ENCODE measurements around the gene STRA6. TPM values are rescaled to one million over a fixed set of nuclear protein-coding genes. Genes with fewer than 3 reads are reported as not detected.

Gene STRA6
- total RNA-seq, 2 donors from 2014 or later: not detected

DNA sequence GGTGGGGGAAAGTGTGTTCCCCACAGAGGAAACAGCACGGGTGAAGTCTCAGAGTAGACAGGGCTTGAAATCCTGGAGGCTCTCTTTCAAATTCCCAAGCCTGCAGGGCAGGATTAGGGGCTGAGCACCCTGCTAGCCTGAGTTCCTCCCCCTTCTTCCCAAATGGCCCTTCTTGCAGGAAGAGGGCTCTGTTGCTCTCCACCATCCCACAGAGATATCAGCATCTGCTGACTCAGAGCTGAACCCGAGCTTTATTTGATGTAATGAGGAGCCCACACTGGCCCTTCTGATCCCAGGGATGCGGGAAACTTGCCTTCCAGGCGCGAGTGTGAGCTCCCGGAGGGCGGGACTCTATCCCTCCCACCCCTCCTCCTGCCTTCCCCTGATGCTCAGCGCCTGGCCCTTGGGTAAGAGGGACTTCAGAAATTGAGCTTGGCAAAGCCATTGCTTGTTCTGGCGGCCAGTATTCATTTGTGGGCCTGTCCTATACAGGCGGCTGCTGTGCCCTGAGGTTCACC, 1.4 kb upstream of the STRA6 start:
- no peaks in the 10 kb centered on the region for H3K4me1 Mint-ChIP-seq
- no peak for ATAC-seq (replicated peaks)
- H3K36me3 Mint-ChIP-seq (ENCODE audit: low read depth): no peaks in the 10 kb centered on the region
- no peak overlapping the region for H3K4me3 Mint-ChIP-seq
- peaks cover 22% of the 10 kb centered on the region for H3K27me3 Mint-ChIP-seq
- no peak overlapping the region for H3K27ac Mint-ChIP-seq
- no peaks in the 10 kb centered on the region for H3K9me3 Mint-ChIP-seq

DNA sequence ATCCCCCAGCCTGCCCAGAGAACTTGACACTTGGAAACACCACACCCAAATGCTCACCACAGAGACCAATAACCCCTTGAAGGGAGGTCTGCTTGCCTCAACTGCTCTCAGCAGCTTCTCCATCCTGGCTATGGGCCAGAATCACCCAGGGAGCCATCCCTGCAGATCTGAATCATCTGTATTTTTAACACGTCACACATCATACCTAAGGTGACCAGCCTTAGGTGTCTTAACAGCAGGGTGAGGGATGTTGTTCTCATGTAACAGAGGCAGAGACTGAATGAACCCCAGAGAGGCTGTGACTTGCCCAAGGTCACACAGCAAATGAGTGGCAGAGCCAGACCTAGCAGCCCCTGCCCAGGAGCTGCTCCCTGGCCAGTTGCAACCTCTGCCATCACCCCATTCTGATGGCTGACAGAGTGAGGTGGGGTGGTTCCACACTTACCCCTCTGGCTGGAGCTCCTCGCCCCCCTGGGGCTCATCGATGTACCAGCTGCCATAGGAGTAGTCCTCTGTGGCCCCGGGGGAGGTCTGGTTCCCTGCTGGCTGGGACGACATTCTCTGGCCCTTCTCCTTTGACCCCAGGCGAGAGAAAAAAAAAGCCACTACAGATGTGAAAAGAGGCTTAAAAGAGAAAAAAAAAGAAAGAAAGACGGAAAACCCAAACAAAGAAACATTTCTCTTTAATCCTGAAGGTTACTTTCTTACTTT, 722 bp downstream of the STRA6 start:
- H3K4me3 Mint-ChIP-seq: no peak overlapping the region
- peaks cover 14% of the 10 kb centered on the region for H3K27me3 Mint-ChIP-seq
- H3K36me3 Mint-ChIP-seq (ENCODE audit: low read depth): no peaks in the 10 kb centered on the region
- no peaks in the 10 kb centered on the region for H3K4me1 Mint-ChIP-seq
- no peaks in the 10 kb centered on the region for H3K9me3 Mint-ChIP-seq
- peak overlapping the region; percentile 22 for H3K27ac Mint-ChIP-seq
- no peak for ATAC-seq (replicated peaks)

DNA sequence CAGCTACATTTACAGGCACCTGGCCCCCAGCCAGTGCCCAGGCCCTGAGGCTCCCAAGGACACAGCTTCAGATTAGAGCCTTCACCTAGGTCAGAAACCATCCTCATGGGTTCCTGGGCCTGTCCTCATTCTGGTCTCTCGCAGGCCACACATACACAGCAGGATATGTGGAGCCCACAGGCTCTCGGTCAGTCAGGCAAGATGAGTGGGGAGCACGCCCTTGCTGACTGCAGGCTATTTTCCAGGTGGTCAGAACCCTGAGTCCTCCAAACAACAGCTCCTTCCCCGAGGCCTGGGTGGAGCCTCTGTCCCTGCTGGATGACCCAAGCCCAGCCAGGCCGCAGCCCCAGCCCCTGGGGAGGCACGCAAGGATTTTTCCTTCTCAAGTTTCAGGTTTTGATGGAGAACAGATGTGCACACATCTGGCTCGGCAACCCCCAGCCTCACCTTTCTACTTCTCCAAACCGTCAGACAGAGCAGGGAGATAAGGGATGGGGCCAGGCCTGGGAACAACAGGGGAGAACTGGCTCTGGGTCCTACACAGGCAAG, 1.6 kb downstream of the STRA6 start:
- Mint-ChIP-seq H3K27ac (no peak overlapping the region), H3K4me1 (no peaks in the 10 kb centered on the region), H3K36me3 (ENCODE audit: low read depth) (no peaks in the 10 kb centered on the region), H3K9me3 (no peaks in the 10 kb centered on the region), H3K4me3 (no peak overlapping the region), H3K27me3 (peaks cover 14% of the 10 kb centered on the region)
- no peak for ATAC-seq (replicated peaks)

DNA sequence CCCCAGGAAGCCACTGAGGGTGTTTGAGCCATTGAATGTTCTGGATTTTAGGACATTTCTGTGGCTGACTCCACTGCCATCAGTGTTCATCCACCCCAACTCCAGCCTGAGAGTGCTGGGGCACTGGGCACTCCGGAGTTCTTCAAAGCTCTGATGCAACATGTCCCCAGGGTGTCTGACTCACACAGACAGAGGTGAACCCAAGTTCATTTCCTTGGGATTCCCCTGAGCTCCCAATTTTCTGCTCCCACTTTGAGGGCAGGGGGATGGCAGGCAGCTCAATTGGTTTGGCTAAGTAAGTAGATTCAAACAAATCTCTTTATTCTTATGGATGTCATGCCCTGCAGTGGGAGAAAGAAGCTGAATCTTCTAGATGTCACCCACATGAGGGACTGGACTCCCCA, 2.2 kb downstream of the STRA6 start:
- Mint-ChIP-seq H3K27ac (no peak overlapping the region), H3K36me3 (ENCODE audit: low read depth) (no peaks in the 10 kb centered on the region), H3K4me3 (no peak overlapping the region), H3K9me3 (no peaks in the 10 kb centered on the region), H3K4me1 (no peaks in the 10 kb centered on the region), H3K27me3 (peaks cover 14% of the 10 kb centered on the region)
- ATAC-seq (replicated peaks): no peak

DNA sequence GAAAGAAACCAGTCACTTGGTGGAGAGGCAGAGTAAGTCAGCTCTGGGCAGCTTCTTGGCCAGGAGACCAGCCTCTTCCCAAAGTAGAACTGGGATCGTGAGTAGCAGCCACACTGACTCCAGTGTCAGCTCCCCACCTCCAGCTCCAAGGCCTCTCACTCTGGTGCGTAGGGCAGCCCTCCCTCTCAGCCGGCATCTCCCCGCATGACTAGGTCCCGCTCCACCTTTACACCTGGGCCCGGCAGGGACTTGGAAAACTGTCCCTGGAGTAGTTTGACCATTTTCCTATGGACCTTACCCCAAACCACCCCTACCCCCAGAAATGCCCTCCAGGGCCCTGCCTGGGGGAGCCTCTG, 3.3 kb downstream of the STRA6 start:
- no peaks in the 10 kb centered on the region for H3K9me3 Mint-ChIP-seq
- peaks cover 9% of the 10 kb centered on the region for H3K27me3 Mint-ChIP-seq
- no peak overlapping the region for H3K27ac Mint-ChIP-seq
- no peak for ATAC-seq (replicated peaks)
- H3K4me1 Mint-ChIP-seq: no peaks in the 10 kb centered on the region
- H3K36me3 Mint-ChIP-seq (ENCODE audit: low read depth): no peaks in the 10 kb centered on the region
- no peak overlapping the region for H3K4me3 Mint-ChIP-seq

DNA sequence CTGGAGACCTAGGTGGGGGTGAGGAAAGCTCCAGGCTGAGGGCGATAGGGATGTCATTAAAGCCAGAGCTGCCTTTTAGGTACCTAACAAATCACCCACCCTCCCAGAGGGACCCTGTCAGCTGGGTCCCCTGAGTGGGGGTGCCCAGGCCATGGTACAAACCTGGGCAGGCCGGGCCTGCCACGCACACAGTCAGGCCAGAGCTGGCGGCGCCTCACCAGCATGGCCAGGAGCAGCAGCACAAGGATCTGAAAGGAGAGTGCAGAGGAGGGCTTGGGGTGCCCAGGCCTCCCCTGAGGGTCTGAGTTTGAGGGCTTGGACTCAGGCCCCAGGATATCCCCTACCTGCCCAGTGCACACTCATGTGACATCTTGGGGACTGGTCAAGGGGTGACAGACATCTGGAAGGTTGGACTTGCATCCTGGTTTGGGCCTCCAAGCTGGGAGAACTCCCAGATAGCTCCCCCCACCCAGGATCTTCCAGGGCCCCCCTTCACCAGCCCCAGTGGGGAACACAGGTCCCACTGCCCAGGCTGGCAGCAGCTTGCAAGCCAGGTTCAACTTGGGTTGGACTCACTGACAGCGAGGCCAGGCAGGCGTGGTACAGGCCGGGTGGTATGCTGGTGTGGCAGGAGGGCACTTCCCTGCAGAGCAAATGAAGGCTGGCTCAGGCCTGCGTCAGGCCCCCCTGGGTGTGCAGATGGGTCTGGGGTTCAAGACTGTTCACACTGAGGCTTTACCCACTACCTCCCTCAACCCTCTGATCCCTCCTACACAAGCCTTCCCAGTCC, 5.2 kb downstream of the STRA6 start:
- no peaks in the 10 kb centered on the region for H3K4me1 Mint-ChIP-seq
- no peaks in the 10 kb centered on the region for H3K36me3 Mint-ChIP-seq (ENCODE audit: low read depth)
- no peak for ATAC-seq (replicated peaks)
- no peak overlapping the region for H3K27ac Mint-ChIP-seq
- peaks cover 4% of the 10 kb centered on the region for H3K27me3 Mint-ChIP-seq
- no peaks in the 10 kb centered on the region for H3K9me3 Mint-ChIP-seq
- no peak overlapping the region for H3K4me3 Mint-ChIP-seq

DNA sequence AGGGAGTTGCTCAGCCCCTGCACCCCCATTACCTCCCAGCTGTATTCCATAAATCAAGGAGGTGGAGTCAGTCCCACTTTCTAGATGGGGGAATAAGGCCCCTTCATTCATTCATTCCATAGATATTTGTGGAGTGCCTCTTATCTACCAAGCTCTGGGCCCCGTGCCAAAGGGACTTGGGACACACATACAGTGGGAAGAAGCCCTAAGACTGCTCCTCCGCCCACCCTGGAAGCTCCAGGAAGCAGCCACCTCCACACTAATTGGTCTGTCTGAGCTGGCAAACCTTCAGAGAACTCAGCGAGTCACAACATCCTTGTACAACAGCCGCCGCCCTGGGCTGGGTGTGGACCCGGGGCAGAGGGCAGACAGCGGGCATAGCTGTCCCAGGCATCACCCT, 6.4 kb downstream of the STRA6 start:
- ATAC-seq (replicated peaks): no peak
- Mint-ChIP-seq H3K27me3 (no peaks in the 10 kb centered on the region), H3K4me3 (no peak overlapping the region), H3K9me3 (no peaks in the 10 kb centered on the region), H3K27ac (no peak overlapping the region), H3K36me3 (ENCODE audit: low read depth) (no peaks in the 10 kb centered on the region), H3K4me1 (no peaks in the 10 kb centered on the region)

DNA sequence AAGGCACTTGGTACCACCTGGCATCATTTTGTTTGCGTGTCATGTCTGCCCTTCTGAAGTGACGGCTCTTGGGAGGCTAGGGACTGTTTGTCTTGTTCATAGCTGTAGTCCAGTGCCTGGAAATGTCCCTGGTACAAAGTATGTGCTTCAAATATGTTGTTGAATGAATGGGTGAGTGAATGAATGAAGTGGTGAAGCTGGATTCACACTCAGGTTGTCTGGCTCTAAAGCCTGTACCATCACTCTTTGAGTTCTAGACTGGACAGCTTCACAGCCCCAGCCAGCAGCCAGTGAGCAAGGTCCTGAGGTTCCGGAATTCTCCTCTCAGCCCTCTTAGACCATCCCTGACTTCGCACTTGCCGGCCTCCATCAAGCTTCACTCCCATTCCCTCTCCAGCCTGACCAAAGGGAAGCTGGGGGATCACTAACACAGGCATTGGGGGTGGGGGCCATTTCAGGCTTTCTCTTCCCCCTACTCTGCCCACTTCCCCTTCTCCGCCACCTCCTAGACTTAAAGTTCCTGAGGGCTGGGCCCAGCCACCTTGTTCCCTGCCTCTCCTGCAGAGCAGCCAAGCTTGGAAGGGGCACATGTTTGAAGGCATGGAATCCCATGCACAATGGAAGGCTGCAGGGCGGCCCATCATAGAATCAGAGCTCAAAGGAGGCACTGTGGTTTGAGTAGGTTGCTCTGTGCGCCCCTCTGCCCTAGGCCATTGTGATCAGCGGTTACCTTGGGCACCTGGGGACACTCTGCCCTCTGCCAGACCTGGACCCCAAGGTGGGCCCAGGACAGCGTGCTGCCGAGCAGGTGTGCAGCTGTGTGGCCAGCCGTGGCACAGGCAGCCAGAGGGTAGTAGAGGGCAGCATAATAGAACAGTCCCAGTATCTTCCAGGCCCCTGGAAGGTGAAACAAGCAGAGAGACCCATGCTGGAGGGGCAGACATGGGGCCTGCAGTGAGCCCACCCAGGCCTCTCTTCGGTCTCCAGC, 7.7 kb downstream of the STRA6 start:
- H3K36me3 Mint-ChIP-seq (ENCODE audit: low read depth): no peaks in the 10 kb centered on the region
- no peaks in the 10 kb centered on the region for H3K9me3 Mint-ChIP-seq
- ATAC-seq (replicated peaks): no peak
- H3K27ac Mint-ChIP-seq: no peak overlapping the region
- no peaks in the 10 kb centered on the region for H3K27me3 Mint-ChIP-seq
- H3K4me3 Mint-ChIP-seq: no peak overlapping the region
- no peaks in the 10 kb centered on the region for H3K4me1 Mint-ChIP-seq

DNA sequence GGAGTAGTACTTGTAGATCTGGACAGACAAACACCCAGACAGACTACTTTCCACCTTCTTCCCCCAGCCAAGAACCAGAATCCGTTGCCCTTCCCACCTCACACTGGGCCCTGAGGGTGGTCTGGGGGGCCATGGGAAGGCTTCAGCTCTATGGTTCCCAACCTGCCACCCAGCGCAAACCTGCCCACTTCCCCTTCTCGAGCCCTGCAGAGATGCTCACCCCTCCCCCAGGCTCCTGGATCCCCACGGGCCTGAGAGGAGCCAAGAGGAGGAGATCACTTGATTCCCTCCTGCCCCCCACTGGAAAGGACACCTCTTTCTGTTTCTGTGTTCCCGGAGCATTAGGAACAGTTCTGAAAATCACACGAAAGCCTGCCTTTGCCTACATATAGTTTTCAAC, 8.7 kb downstream of the STRA6 start:
- Mint-ChIP-seq H3K27me3 (no peaks in the 10 kb centered on the region), H3K36me3 (ENCODE audit: low read depth) (no peaks in the 10 kb centered on the region), H3K4me3 (no peak overlapping the region), H3K4me1 (no peaks in the 10 kb centered on the region), H3K27ac (no peak overlapping the region), H3K9me3 (no peaks in the 10 kb centered on the region)
- no peak for ATAC-seq (replicated peaks)

DNA sequence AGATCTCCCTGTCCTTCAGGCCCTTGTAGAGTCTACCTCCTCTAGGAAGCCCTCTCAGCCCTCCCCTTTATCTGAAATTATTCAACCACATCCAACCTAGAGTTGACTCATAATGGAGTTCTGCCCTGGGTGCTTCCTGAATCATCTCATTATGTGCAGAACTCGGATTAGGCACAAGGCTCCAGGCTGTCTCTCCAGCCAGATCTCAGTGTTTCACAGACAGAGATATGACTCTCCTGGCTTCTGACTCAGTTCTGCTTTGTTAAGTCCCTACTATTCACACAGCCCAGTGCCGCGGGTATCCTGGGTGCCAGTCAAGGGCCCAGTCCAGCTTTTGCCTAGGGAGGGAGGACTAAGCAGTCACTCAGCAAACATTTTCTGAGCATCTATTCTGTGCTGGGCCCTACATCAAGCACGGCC, 9.3 kb downstream of the STRA6 start:
- H3K36me3 Mint-ChIP-seq (ENCODE audit: low read depth): no peaks in the 10 kb centered on the region
- H3K9me3 Mint-ChIP-seq: no peaks in the 10 kb centered on the region
- H3K27ac Mint-ChIP-seq: no peak overlapping the region
- H3K27me3 Mint-ChIP-seq: no peaks in the 10 kb centered on the region
- H3K4me1 Mint-ChIP-seq: no peaks in the 10 kb centered on the region
- H3K4me3 Mint-ChIP-seq: no peak overlapping the region
- ATAC-seq (replicated peaks): no peak

DNA sequence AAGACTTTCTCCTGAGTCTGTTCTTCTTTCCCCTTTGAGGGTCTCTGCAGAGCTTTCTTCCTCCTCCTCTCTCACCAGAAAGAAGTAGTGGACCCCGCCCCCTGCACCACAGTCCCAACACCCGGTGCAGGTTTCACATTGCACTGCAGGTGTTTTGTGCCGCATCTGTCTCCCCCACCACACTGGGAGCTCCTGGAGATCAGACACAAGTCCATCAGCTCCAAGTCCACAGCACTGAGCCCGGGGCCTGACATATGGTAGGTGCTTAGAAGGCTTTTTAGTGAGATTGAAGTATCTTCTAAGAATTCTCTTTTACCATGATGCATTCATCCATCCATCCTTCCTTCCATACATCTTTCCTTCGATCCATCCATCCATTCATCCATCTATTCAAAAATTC, 9.8 kb downstream of the STRA6 start:
- no peaks in the 10 kb centered on the region for H3K9me3 Mint-ChIP-seq
- H3K4me1 Mint-ChIP-seq: no peaks in the 10 kb centered on the region
- H3K27me3 Mint-ChIP-seq: no peaks in the 10 kb centered on the region
- no peaks in the 10 kb centered on the region for H3K36me3 Mint-ChIP-seq (ENCODE audit: low read depth)
- no peak overlapping the region for H3K27ac Mint-ChIP-seq
- ATAC-seq (replicated peaks): no peak
- no peak overlapping the region for H3K4me3 Mint-ChIP-seq

DNA sequence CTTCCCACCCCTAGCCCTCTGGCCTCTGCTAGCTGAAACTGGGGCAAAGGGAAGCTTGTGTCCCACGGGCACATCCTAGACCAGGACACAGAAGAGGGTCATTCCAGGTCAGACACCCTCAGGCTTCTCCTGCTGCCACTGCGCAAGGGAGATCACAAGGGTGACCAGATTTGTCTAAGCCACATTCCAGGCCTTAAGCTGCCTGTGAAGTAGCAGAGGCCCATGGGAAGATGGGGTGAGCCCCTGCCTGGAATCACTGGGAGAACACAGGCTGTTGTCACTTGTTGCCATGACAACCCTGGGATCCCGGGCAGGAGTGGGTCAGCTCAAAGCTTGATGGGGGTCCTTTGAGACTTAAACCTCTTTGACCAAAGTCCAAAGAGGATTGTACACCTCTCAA, 10.8 kb downstream of the STRA6 start:
- Mint-ChIP-seq H3K9me3 (no peaks in the 10 kb centered on the region), H3K4me1 (peaks cover 4% of the 10 kb centered on the region), H3K4me3 (no peak overlapping the region), H3K36me3 (ENCODE audit: low read depth) (no peaks in the 10 kb centered on the region), H3K27ac (no peak overlapping the region), H3K27me3 (peaks cover 3% of the 10 kb centered on the region)
- ATAC-seq (replicated peaks): no peak

DNA sequence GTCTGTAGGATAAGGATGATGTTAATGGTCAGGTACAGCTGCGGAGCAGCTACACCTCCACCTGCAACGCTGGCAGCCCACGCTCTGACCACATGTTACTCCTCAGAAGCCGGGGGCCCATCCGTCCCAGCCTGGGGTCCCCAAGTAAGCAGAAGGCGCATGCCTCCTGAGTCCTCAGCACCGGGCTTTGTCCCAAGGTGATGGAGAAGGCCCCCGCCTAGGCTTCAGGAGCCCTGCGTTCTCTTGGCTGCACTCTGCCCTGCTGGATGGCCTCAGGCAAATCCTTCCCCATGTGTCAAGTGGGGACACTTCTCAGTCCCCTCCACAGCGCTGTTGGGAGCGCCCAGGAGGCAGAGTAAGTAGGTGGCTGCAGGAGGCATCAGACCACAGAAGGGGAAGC, 14.4 kb downstream of the STRA6 start:
- Mint-ChIP-seq H3K27ac (no peak overlapping the region), H3K4me3 (no peak overlapping the region), H3K27me3 (peaks cover 3% of the 10 kb centered on the region), H3K4me1 (peaks cover 4% of the 10 kb centered on the region), H3K9me3 (no peaks in the 10 kb centered on the region), H3K36me3 (ENCODE audit: low read depth) (no peaks in the 10 kb centered on the region)
- no peak for ATAC-seq (replicated peaks)

DNA sequence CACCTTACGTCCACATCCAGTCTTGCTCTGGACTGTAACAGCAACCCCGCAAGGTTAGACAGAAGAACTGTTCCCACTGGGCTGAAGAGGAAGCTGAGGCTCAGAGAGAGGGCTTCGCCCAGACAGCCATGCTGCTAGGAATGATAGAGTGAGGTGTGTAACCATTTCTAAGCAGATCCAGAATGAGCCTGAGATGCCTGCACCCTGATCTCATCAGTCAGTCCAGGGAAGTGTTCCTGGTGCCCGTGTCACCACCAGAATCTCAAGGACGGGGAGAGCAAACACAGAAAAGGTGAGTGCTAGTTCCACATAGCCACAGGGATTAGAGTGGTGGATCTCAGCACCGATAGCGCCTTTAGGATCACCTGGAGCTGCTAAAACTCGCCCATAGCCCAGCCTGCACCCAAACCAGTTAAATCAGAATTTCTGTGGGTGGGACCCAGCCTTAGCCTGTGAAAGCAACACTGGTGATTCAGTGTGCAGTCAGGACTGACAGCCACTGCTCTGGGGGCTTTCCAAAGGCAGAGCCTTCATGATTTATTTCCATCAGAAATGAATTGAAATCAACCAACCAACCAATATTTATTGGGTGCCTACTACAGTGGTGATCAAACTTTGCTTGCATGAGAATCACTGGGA, 16.8 kb downstream of the STRA6 start:
- Mint-ChIP-seq H3K36me3 (ENCODE audit: low read depth) (no peaks in the 10 kb centered on the region), H3K4me3 (no peak overlapping the region), H3K4me1 (peaks cover 4% of the 10 kb centered on the region), H3K27me3 (peaks cover 3% of the 10 kb centered on the region), H3K27ac (no peak overlapping the region), H3K9me3 (no peaks in the 10 kb centered on the region)
- ATAC-seq (replicated peaks): peak; percentile 57
